A549 (cell line): ENCODE measurements around the gene ZNF230. TPM values are rescaled to one million over a fixed set of nuclear protein-coding genes. Genes with fewer than 3 reads are reported as not detected.

ENCODE experiments used
- ATAC-seq, 2 experiments: fragments of 200-7000 bp in 1 of 2; fragments of >200 bp in 1 of 2; cut with Nextera tagmentation in 1 of 2; cut with Tn5 transposase in 1 of 2; 3 replicates each; pipeline versions ENCODE4 v1.8.0 to v1.9.1; 2018 to 2020; ENCODE audit warnings: mild to moderate bottlenecking in 1 of 2, moderate library complexity in 1 of 2
- CTCF ChIA-PET: fragments of 300-600 bp; sonication (Branson Sonifier 250); formaldehyde crosslinking; extraction: SDS; loops from one replicate; lab custom pipeline; 2021; ENCODE audit warnings: antibody characterized with exemption, inconsistent platforms; lab: Yijun Ruan, JAX
- POLR2A ChIA-PET: fragments of 350-600 bp; formaldehyde crosslinking; extraction: SDS; loops from one replicate; lab custom pipeline; 2021; ENCODE audit warnings: antibody characterized with exemption, inconsistent platforms; lab: Yijun Ruan, JAX
- DNase-seq, 2 experiments: peaks; one replicate each; pipeline versions ENCODE4 v3.0.0 to v3.0.0-alpha.2; 2011 to 2016; ENCODE audit warnings: low read depth in 1 of 2, low spot score in 1 of 2
- FAIRE-seq: peaks from 2 replicates; lab custom pipeline; 2011; peaks lifted over from hg19 to GRCh38; lab: Jason Lieb, UNC
- H3K27ac ChIP-seq, 2 experiments: fragments of >200 bp; sonication (Bioruptor Twin); formaldehyde crosslinking; 3 replicates each; pipeline ENCODE4 v1.5.1; 2016 to 2017
- H3K4me1 ChIP-seq: fragments of >200 bp; sonication (Bioruptor Twin); formaldehyde crosslinking; 3 replicates; pipeline ENCODE4 v1.6.1; 2016
- H3K4me2 ChIP-seq: fragments of >200 bp; sonication (Bioruptor Twin); formaldehyde crosslinking; 3 replicates; pipeline ENCODE4 v1.6.1; 2016
- H3K4me3 ChIP-seq: fragments of >200 bp; sonication (Bioruptor Twin); formaldehyde crosslinking; 3 replicates; pipeline ENCODE4 v1.5.1; 2016
- H3K9me3 ChIP-seq: fragments of >200 bp; sonication (Bioruptor Twin); formaldehyde crosslinking; 3 replicates; pipeline ENCODE4 v1.6.1; 2016
- CBX8 ChIP-seq: fragments of 200-600 bp; sonication (generic); IDR thresholded peaks from 2 replicates; pipeline ENCODE4 v1.6.1; 2016
- CEBPB ChIP-seq, 2 experiments: fragments of >200 bp in 1 of 2; sonication (Bioruptor Twin) in 1 of 2; formaldehyde crosslinking in 1 of 2; IDR thresholded peaks; 2 replicates each; pipeline ENCODE4 v1.6.1; 2012 to 2016
- CHD2 ChIP-seq: fragments of 150-350 bp; IDR thresholded peaks from 2 replicates; pipeline ENCODE4 v1.6.1; 2014; ENCODE audit warnings: low read length; ENCODE audit not compliant: partially characterized antibody
- CHD4 ChIP-seq: fragments of 200-600 bp; sonication (generic); IDR thresholded peaks from 2 replicates; pipeline ENCODE4 v1.6.1; 2016; ENCODE audit warnings: antibody characterized with exemption, mild to moderate bottlenecking, borderline replicate concordance
- CTCF ChIP-seq: fragments of >200 bp; sonication (Bioruptor Twin); formaldehyde crosslinking; IDR thresholded peaks from 3 replicates; pipeline ENCODE4 v1.5.1; 2016
- EHF ChIP-seq: fragments of 250-450 bp; sonication (Bioruptor Pico); IDR thresholded peaks from 2 replicates; pipeline ENCODE4 v1.5.0; 2020; ENCODE audit warnings: mild to moderate bottlenecking
- EHMT2 ChIP-seq: fragments of 200-600 bp; sonication (generic); IDR thresholded peaks from 2 replicates; pipeline ENCODE4 v1.6.1; 2016; ENCODE audit warnings: antibody characterized with exemption, low read depth, mild to moderate bottlenecking, moderate library complexity
- EP300 ChIP-seq, 2 experiments: fragments of >200 bp; sonication (Bioruptor Twin); formaldehyde crosslinking; IDR thresholded peaks; 2 replicates in 1 of 2; 3 replicates in 1 of 2; pipeline ENCODE4 v1.6.1; 2016 to 2017
- ESRRA ChIP-seq: fragments of 150-350 bp; IDR thresholded peaks from 2 replicates; pipeline ENCODE4 v1.6.1; 2014; ENCODE audit warnings: mild to moderate bottlenecking, low read length, borderline replicate concordance
- FOSL2 ChIP-seq, 2 experiments: fragments of 450-650 bp in 1 of 2; fragments of >200 bp in 1 of 2; sonication (Bioruptor Twin) in 1 of 2; formaldehyde crosslinking; IDR thresholded peaks; 2 replicates each; pipeline versions ENCODE4 v1.5.0 to v1.6.1; 2016 to 2020; ENCODE audit warnings: mild to moderate bottlenecking in 1 of 2, moderate library complexity in 1 of 2
- FOXS1 ChIP-seq: fragments of 250-450 bp; sonication (Bioruptor Pico); IDR thresholded peaks from 2 replicates; pipeline ENCODE4 v1.5.0; 2020; ENCODE audit warnings: mild to moderate bottlenecking, moderate library complexity
- JUN ChIP-seq, 2 experiments: fragments of >200 bp; sonication (Bioruptor Twin); formaldehyde crosslinking; IDR thresholded peaks; 2 replicates in 1 of 2; 3 replicates in 1 of 2; pipeline ENCODE4 v1.6.1; 2016 to 2017
- JUNB ChIP-seq: fragments of >200 bp; sonication (Bioruptor Twin); formaldehyde crosslinking; IDR thresholded peaks from 2 replicates; pipeline ENCODE4 v1.6.1; 2016
- KDM1A ChIP-seq: fragments of 200-600 bp; sonication (generic); IDR thresholded peaks from 2 replicates; pipeline ENCODE4 v1.6.1; 2016; ENCODE audit warnings: low read depth, mild to moderate bottlenecking
- MAZ ChIP-seq: fragments of 150-350 bp; IDR thresholded peaks from 2 replicates; pipeline ENCODE4 v1.6.1; 2014; ENCODE audit warnings: antibody characterized with exemption, low read depth, low read length, borderline replicate concordance
- NFE2L2 ChIP-seq: fragments of 150-350 bp; conservative IDR thresholded peaks from 2 replicates; pipeline ENCODE4 v1.6.1; 2014; ENCODE audit warnings: low read length
- NPAS2 ChIP-seq: fragments of 250-450 bp; sonication (Bioruptor Pico); IDR thresholded peaks from 2 replicates; pipeline ENCODE4 v1.8.0; 2022; ENCODE audit warnings: mild to moderate bottlenecking, moderate library complexity, borderline replicate concordance
- PHF8 ChIP-seq: fragments of 200-600 bp; sonication (generic); IDR thresholded peaks from 2 replicates; pipeline ENCODE4 v1.6.1; 2016; ENCODE audit warnings: low read depth, mild to moderate bottlenecking, antibody characterized with exemption, moderate library complexity, borderline replicate concordance
- RAD21 ChIP-seq, 2 experiments: fragments of >200 bp in 1 of 2; sonication (Bioruptor Twin) in 1 of 2; formaldehyde crosslinking in 1 of 2; IDR thresholded peaks in 1 of 2; conservative IDR thresholded peaks in 1 of 2; 2 replicates in 1 of 2; 3 replicates in 1 of 2; pipeline ENCODE4 v1.6.1; 2012 to 2018; ENCODE audit warnings: inconsistent platforms in 1 of 2
- RARB ChIP-seq: fragments of 250-450 bp; sonication (Bioruptor Pico); IDR thresholded peaks from 2 replicates; pipeline ENCODE4 v1.8.0; 2021; ENCODE audit warnings: mild to moderate bottlenecking, moderate library complexity
- RCOR1 ChIP-seq: fragments of 150-350 bp; IDR thresholded peaks from 2 replicates; pipeline ENCODE4 v1.6.1; 2014; ENCODE audit warnings: antibody characterized with exemption, low read length, low read depth
- RNF2 ChIP-seq: fragments of 200-600 bp; sonication (generic); IDR thresholded peaks from 2 replicates; pipeline ENCODE4 v1.6.1; 2016; ENCODE audit warnings: low read depth, mild to moderate bottlenecking, antibody characterized with exemption, moderate library complexity, borderline replicate concordance
- TP53 ChIP-seq: fragments of 250-450 bp; sonication (Bioruptor Pico); IDR thresholded peaks from 2 replicates; pipeline ENCODE4 v1.5.0; 2021; ENCODE audit warnings: mild to moderate bottlenecking, moderate library complexity
- USF2 ChIP-seq: fragments of 450-650 bp; IDR thresholded peaks from 2 replicates; pipeline ENCODE4 v1.6.1; 2014; ENCODE audit warnings: antibody characterized with exemption
- ZNF302 ChIP-seq: fragments of 250-450 bp; sonication (Bioruptor Pico); IDR thresholded peaks from 2 replicates; pipeline ENCODE4 v1.9.0; 2021; ENCODE audit warnings: inconsistent platforms, mild to moderate bottlenecking, moderate library complexity
- ZSCAN20 ChIP-seq: fragments of 250-450 bp; sonication (Bioruptor Pico); IDR thresholded peaks from 2 replicates; pipeline ENCODE4 v1.8.0; 2022; ENCODE audit warnings: mild to moderate bottlenecking, moderate library complexity
- WGBS: methylation state at CpG from one replicate; pipeline ENCODE4 v1.1.6; 2017; ENCODE audit errors: missing lambda C conversion rate; 5-methylcytosine and 5-hydroxymethylcytosine counted together
- polyA plus RNA-seq, 4 experiments: library from polyadenylated mRNA; depleted of rRNA in 3 of 4; stranded (reverse); fragments of >200 nt; fragmentation: RNase III in 1 of 4; extraction: RNeasy Plus Mini Kit Qiagen cat#74134 plus additional on column Dnase treatment in 1 of 4; gene quantifications; 2 replicates in 3 of 4; 3 replicates in 1 of 4; pipeline ENCODE4 v1.2.3, GENCODE V29; 2011 to 2017
- TF ChIP-seq, protein P1 (sequence below): IDR thresholded peaks from 2 replicates; pipeline ENCODE4 v1.6.1; 2012

Gene ZNF230
- polyA plus RNA-seq, 2 of the 4 experiments (the other 2 are of a cell fraction), result 3.1 to 6.2 TPM

DNA sequence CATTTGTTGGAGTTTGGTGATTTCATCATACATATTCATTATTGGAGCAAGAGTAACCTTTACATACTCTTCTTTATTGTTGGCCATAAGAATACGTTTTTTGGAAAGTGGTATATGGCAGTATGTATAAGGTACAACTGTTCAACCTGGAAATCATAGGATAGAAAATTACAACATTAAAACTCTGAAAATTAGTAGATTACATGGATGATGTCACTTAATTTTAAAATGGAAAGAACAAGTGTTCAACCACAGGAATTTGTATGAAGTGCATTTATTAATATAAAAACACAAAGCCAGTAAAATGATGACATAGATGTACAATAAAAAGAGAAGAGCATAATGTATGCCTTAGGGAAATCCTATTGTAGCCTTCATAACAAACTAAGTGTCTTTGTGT is 26.0 kb upstream of the ZNF230 start:
- WGBS, result 4% methylated on average over 1 of the region's 1 CpG
- ATAC-seq (no peak), DNase-seq (no peak), FAIRE-seq (peak; percentile 84)
- no peak overlapping the region for H3K4me3 ChIP-seq
- H3K27ac ChIP-seq, result no peak overlapping the region
- H3K4me2 ChIP-seq, result no peak overlapping the region
- ChIA-PET CTCF (no interaction called here), POLR2A (no interaction called here)
- H3K4me1 ChIP-seq, result no peaks in the 10 kb centered on the region
- no peak for TF ChIP-seq EHMT2
- TF ChIP-seq FOSL2 (IDR thresholded peaks at IDR 0.05), result no peak
- no peak for TF ChIP-seq FOSL2 (CRISPR knock-in tag; IDR thresholded peaks at IDR 0.05)
- TF ChIP-seq EP300 (IDR thresholded peaks at IDR 0.05), result no peak
- TF ChIP-seq RNF2, result no peak
- no peak for TF ChIP-seq ZSCAN20 (CRISPR knock-in tag)
- no peak for TF ChIP-seq USF2
- no peak for TF ChIP-seq JUNB
- TF ChIP-seq FOXS1, result no peak
- peaks cover 84% of the 10 kb centered on the region for H3K9me3 ChIP-seq

GRCh38 chr19:43983544-43983911 is 19.2 kb upstream of the ZNF230 start:
- Histone ChIP-seq H3K4me1 (no peaks in the 10 kb centered on the region), H3K4me3 (peak overlapping the region; percentile 67), H3K27ac (peak overlapping the region; percentile 37 to 83; a peak in 4 of 6 replicates), H3K4me2 (peak overlapping the region; percentile 67), H3K9me3 (peaks cover 71% of the 10 kb centered on the region)
- ChIA-PET CTCF (interaction anchor here (0.7 kb wide), 1 partner anchor 18 kb away, joined by 4 read pairs; no protein-coding TSS in a partner anchor), POLR2A (interaction anchor here (0.5 to 1.7 kb wide), 2 partner anchors 39 to 48 kb away, joined by 3 to 4 read pairs; partner anchors contain the start of gene ZNF45)
- FAIRE-seq (no peak), DNase-seq (no peak), ATAC-seq (peak in 1 of 2 experiments; percentile 5; a peak in 2 of 6 replicates)
- TF ChIP-seq RAD21 (conservative IDR thresholded peaks at IDR 0.05 in 1 of 2, IDR thresholded peaks at IDR 0.05 in 1 of 2), result no peak
- TF ChIP-seq TP53, result no peak
- no peak for TF ChIP-seq RCOR1
- TF ChIP-seq NFE2L2, result no peak
- no peak for TF ChIP-seq EHF
- no peak for TF ChIP-seq CHD4
- no peak for TF ChIP-seq MAZ
- no peak for TF ChIP-seq CHD2
- TF ChIP-seq RARB, result no peak
- TF ChIP-seq EHMT2, result no peak
- TF ChIP-seq KDM1A, result no peak
- TF ChIP-seq ESRRA, result no peak
- no peak for TF ChIP-seq JUNB
- no peak for TF ChIP-seq CTCF
- no peak for TF ChIP-seq ZNF302
- TF ChIP-seq, all 56 proteins: peak for 0
- WGBS, result 87% methylated on average over 2 of the region's 2 CpGs

DNA sequence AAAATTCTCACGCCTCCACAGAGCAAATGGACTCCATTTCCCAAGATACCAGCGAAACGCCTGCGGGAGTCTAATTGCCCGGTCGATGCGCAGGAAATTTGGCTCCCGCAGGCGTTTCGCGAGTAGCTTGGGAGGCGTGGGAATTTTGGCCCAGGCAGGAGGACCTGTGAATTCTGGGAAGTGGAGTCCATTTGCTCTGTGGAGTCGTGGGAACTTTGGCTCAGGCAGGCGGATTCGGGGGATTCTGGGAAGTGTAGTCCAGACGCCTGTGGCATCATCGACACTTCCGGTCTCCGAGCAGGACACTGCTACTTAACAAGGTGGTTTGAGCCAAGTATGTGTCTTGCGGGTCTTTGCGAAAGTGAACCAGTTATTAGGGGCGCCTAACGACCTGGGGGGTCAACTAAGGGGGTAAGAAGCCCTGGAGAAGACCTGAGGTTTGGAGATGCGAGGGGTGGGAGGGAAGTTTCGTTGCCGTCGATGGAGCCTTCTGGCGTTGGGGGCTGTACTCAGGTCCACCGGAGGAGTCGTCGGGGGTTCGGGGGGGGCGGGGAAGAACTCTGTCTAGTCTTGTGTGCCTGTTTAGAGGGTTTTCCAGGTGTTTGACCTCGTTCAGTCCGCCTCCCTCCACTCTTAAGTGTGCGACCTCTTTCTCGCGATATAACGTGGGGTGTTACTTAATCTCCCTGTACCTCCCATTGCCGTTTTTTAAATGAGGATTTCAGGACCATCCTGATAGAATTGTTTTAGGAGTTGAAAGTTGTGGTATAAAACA is 18.7 kb upstream of the ZNF230 start, which contains the start of gene ZNF155:
TSS of gene ZNF155 (plus strand) at position 277 of the 775 bp plus-strand sequence. CDS start 4,356 bp downstream, outside the sequence.
- Histone ChIP-seq H3K4me3 (peak within 1 kb of the TSS; percentile 67), H3K9me3 (peaks cover 72% of the 10 kb centered on the region), H3K27ac (peak within 1 kb of the TSS; percentile 69 to 83), H3K4me2 (peak within 1 kb of the TSS; percentile 67), H3K4me1 (no peaks in the 10 kb centered on the region)
- ATAC-seq, result peak; percentile 100
- ChIA-PET CTCF (interaction anchor here (0.7 kb wide), 1 partner anchor 18 kb away, joined by 4 read pairs; no protein-coding TSS in a partner anchor), POLR2A (interaction anchor here (0.5 to 1.7 kb wide), 2 partner anchors 39 to 49 kb away, joined by 3 to 4 read pairs; partner anchors contain the start of gene ZNF45)
- peak; percentile 93 to 98 for DNase-seq
- 7% methylated on average over 35 of the region's 40 CpGs for WGBS
- peak; percentile 95 for FAIRE-seq
- TF ChIP-seq CTCF (no peak), JUN (IDR thresholded peaks at IDR 0.05) (peak in 1 of 2 experiments; percentile 64; a peak in 2 of 5 replicates), EHF (no peak), PHF8 (peak; percentile 15; the same call in 1 of the 2 replicates), CBX8 (no peak), CEBPB (IDR thresholded peaks at IDR 0.05) (peak in 1 of 2 experiments; percentile 36; a peak in 1 of 4 replicates), MAZ (0 out of 2 replicates have a peak, but pooled peaks have one; percentile 16), CHD2 (peak; percentile 81), USF2 (no peak), NPAS2 (no peak), CHD4 (no peak)
- TF ChIP-seq, protein P1, sequence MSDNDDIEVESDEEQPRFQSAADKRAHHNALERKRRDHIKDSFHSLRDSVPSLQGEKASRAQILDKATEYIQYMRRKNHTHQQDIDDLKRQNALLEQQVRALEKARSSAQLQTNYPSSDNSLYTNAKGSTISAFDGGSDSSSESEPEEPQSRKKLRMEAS, result peak; percentile 68
